Stimulated activated CD4-positive, alpha-beta T cell treated with anti-CD3 and anti-CD28 coated beads, Interleukin-2, amount 100 ng/mL, for 24 hours (primary cell): ENCODE results near the gene AZIN2.
"Not testable (repeated sequence)": the region's sequence is repeated elsewhere in the genome, so short reads cannot be mapped to it uniquely, and the experiment has no call there.

Source experiments
- DNase-seq, 2 donors: peaks; one replicate each; pipeline ENCODE4 v3.0.0-alpha.2; 2020

AZIN2 gene

GRCh38 chr1:33060579-33061083, 20.3 kb upstream of the AZIN2 start:
- no peak for DNase-seq

DNA sequence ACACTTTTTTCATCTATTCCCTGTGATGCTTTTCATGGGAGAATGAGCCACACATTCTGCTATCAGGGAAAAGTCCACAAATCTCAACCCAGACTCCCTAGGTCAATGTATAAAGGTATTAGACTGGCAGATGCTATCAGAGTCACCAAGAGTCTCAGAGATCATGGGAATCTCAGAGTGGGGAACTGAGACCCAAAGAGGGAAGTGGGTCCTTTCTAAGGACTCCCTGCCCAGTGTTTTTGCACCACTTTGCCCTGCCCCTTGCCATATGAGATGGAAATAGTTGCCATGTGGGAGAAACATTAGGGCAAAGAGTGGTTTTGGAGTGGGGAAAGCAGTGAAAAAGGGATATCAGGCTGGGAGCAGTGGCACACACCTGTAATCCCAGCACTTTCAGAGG, 19.1 kb upstream of the AZIN2 start:
- no peak for DNase-seq

DNA sequence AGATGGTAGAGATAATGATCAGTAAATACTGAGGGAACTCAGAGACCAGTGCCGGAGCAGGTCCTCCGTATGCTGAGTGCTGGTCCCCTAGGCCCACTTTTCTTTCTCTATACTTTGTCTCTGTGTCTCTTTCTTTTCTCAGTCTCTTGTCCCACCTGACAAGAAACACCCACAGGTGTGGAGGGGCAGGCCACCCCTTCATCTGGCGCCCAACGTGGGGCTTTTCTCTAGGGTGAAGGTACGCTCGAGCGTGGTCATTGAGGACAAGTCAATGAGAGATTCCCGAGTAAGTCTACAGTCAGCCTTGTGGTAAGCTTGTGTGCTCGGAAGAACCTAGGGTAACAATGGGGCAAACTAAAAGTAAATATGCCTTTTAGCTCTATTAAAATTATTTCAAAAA, 16.7 kb upstream of the AZIN2 start:
- not testable (repeated sequence) for DNase-seq

DNA sequence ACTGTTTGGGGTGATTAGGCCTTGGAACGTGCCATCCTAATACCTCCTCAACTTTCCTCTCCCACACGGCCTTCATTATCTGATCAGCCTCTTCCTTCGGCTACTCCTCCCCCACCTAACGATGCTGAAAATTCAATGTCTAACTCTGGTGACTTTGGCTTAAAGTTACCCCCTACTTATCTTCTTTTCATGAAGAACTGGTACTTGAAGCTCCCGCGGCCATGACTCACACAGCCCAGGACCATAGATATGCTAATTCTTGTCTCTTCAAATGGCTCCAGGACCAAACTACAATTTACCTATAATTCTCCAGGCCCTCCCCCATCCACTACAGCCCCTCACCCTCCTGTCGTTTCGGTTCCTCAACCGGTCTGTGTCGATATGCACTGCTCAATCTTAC, 15.7 kb upstream of the AZIN2 start:
- no peak for DNase-seq

- DNase-seq: not testable (repeated sequence)
Observed at GRCh38 chr1:33066477-33066876, 14.5 kb upstream of the AZIN2 start.

DNA sequence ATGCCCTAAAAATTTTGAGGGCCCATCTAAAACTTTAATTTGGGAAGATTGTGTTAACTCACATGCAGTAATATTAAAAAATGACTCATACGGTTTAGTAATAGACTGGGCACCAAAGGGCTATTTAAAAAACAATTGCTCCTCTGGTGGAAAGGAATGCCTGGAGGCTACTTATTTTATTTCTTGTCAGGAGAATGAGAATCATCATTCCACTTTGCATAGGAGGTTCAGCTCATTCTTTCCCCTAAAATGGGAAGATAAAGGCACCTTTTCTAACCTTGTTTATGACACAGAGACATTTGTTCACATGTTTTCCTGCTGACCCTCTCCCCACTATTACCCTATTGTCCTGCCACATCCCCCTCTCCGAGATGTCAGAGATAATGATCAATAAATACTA, 12.8 kb upstream of the AZIN2 start:
- DNase-seq: not testable (repeated sequence)

DNA sequence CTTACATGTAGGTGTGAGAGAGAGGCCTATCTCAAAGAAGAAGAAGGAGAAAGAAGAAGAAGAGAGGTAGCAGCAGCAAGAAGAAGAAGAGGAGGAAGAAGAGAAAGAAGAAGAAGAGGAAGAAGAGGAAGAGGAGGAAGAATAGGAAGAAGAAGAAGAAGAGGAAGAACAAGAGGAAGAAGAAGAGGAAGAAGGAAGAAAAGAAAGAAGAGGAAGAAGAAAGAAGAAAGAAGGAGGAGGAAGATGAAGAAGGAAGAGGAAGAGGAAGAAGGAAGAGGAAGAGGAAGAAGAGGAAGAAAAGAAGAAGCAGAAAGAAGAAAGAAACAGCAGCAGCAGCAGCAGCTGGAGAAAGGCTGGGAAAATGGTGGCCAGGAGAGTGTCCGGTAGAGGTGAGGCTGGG, 10.3 kb upstream of the AZIN2 start:
- DNase-seq: no peak

DNA sequence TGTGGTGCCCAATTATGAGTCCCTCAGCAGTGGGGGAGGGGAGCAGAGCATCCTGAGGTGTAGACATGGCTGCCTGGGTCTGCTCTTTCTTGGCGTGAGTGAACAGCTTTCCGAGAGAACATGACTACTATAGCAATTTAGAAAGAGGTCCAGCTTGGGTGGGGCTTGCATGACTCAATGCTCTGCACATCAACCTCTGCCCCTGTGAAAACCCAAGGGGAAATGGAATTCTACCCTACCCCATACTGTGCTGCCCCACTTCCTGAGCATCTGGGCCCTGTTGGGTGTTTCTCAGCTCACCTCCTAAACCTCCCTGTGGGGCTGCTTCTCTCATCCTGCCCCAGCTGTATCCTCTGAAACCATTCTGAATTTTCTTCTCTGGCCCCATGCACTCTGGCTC, 8.2 kb upstream of the AZIN2 start:
- DNase-seq: no peak

DNA sequence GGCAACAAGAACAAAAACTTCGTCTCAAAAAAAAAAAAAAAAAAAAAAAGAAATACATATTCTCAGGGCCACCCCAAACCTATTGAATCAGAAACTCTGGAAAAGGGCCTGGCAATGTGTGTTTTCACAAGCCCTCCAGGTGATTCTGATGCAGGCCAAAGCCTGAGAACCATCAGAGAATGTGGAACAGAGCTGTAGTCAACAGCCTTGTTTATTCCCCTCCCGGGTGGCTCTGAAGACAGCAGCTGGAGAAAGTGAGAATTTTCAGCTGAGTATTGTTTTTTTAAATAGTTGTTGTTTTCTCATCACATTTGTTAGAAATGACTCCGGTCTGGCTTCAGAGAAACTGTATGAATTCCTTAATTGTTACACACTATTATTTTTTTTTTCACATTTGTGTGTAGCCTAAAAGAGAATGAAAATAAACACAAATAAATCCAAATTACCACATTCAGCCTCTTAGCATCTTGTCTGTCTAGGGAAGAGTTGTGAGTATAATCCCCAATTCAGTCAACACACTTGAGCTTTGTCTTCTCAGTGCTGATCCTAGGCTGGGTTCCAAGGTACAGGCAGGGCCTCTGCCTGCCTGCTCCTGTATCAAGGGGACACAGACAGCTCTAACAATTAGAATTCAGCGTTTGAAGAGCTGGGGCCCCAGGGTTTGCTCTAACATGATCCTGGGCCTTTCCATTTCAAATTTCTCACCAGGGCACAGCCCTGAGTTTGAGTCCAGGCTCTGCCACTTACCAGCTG, 6.6 kb upstream of the AZIN2 start:
- DNase-seq: no peak

- no peak for DNase-seq
Observed at GRCh38 chr1:33078030-33078591, 2.8 kb upstream of the AZIN2 start.

GRCh38 chr1:33080373-33080772, 580 bp upstream of the AZIN2 start:
- no peak for DNase-seq

DNA sequence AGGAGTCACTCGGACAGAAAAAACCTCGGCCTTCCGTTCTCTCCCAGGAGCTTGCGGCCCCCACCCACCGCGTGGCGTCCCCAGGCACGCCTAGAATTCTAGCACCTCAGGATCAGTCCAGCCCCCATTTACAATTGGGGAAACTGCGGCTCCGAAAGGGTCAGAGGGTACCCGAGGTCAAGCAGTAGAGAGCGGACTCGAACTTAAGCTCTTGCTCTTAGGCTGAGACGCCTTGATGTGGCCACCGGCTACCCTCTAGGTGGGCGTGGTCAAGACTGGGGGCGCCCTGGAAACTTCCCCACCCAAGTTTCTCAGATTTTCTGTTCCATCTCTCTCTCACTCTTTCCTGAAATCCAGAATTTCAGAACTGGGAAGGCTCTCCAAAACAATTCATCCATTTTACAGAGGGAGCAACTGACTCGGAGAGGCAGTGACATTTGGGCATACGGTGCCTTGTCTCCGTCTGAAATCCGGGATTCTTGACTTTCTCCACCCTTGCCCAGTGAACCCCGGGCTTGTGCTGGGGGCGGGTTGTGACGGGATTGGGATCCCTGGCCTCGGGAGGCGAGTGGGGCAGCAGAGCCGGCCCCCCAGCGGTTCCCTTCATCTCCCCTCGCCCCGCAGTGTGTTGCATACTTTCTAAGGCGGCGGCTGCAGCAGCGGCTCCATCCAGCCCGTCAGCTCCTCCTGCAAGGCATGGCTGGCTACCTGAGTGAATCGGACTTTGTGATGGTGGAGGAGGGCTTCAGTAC, 777 bp downstream of the AZIN2 start:
- DNase-seq: no peak

DNA sequence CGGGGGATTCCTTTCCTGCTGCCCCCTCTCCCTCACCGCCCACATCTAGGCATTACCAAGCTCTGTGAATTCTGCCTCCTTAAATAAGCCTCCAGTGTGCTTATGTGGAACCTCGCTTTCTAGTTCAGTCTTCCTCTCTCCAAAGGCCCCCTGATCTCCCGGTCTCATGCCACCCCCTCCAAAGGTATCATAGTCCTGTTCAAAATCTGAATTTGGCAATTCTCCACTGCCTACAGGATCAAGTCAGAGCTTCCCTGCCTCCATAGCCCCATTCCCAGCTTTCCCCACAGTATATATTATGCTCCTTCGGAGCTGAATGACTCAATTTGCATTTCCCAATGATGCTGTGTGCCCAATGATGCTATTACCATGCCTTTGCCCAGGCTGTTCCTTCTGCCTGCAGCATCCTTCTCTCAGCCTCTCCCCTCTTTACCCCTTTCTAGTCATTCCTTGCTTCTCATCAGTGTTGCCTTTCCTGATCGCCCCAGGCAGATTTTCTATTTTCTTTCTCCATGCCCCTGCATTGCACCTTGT, 1.7 kb downstream of the AZIN2 start:
- DNase-seq: no peak

GRCh38 chr1:33085332-33085731, 4.4 kb downstream of the AZIN2 start:
- no peak for DNase-seq

GRCh38 chr1:33086384-33086850, 5.5 kb downstream of the AZIN2 start:
- peak; percentile 47 to 49 for DNase-seq

DNA sequence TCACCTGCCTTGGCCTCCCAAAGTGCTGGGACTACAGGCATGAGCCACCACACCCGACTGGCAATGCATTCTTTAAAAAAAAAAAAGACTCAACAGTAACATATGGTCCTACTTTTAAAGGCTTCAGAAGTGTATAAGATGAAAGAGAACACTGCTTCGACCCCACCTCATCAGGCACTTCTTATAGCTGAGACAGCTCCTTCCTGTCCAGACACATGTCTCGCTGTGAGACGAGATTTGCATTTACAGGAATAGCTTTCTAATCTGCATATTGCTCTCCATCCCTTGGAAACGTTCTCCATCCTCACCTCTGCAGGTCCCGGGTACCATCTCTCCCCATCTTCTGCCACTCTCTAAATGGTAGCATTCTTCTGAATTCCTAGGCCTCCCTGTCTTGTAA, 6.7 kb downstream of the AZIN2 start:
- DNase-seq: no peak

DNA sequence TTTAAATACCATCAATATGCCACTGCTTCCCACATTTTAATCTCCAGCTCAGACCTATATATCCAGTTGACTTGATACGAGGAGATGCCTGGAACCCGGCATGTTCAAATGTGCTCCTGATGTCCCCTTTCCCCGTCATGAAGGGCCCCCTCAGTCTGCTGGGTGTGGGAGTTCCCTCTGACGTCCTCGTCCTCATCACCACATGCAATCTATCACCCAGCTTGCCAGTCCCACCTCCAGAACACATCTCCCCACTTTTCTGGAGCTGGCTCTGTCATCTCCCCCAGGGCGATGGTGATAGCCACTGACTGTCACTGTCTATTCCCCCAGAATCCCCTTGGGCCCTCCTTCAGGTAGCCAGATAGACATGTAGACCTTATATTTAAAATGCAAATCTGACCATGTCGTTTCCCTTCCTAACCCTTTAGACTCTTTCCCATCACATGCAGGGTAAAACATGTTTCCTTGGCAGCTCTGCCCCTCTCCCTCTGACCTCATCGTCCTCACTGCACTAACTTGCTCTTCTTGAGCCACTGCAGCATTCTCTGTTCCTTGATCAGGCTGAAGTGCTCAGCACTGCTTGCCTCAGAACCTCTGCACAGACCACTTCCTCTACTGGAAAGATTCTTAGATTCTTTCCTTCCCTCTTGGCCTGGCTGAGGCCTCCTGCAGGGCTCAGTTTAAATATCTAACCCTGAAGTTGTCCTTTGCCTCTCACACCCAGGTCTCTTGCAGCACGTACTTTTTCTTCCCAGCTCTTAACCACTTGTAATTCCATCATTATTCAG, 7.4 kb downstream of the AZIN2 start:
- DNase-seq: no peak

DNA sequence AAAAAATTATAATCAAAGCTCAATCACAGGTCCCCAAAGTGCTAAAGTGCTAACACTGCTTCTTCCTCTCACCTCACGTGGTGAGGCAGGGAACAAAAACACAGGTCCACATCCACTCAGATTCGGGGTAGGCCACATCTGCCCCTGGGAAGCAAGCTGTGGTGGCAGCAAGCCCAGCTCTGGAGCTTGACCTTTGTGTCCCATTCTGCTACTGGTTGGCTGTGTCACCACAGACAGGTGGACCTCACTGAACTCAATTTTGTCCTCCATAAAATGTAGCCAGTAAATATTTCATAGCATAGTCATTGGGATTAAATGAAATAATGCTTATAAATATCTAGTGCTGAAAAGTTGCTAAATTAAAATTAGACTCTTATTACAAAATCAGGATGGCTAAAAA, 8.5 kb downstream of the AZIN2 start:
- DNase-seq: no peak

DNA sequence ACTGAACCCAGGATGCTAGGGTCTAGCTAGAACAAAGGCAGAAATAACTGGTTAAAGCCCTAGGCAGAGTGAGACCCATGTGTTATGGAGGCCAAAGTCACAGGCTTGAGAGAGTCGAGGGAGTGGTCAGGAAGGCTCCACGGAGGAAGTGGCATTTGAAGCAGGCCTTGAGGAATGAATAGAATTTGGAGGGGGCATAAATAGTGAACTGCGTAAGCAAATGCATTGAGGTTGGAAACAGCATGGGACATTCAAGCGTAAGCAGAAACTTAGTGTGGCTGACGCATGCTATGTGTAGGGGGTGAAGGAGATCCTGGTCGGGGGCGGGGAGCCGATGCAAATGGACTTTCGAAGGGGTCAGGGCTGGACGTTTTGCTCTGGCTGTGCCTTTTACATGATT, 11.5 kb downstream of the AZIN2 start:
- no peak for DNase-seq

- DNase-seq: no peak
Observed at GRCh38 chr1:33093004-33093403, 12.1 kb downstream of the AZIN2 start.

GRCh38 chr1:33094486-33094885, 13.5 kb downstream of the AZIN2 start:
- DNase-seq: no peak

- DNase-seq: peak; percentile 33 to 53
Observed at GRCh38 chr1:33094971-33095604, 14.1 kb downstream of the AZIN2 start.
